Esophagus muscularis mucosa (tissue), 4 donors: ENCODE results near the gene STUM. TPM values are rescaled to one million over a fixed set of nuclear protein-coding genes. Genes with fewer than 3 reads are reported as not detected.

ENCODE experiments used
- DNase-seq: peaks from one replicate; pipeline ENCODE4 v3.0.0-alpha.2; 2017; ENCODE audit errors: extremely low spot score
- H3K27ac ChIP-seq, 4 donors: fragments of 200-600 bp; sonication (generic); replicated peaks in 1 of 4; 1 replicate in 3 of 4; 2 replicates in 1 of 4; pipeline ENCODE4 v1.5.1; 2016 to 2019; ENCODE audit warnings: mild to moderate bottlenecking in 1 of 4
- H3K27me3 ChIP-seq, 4 donors: fragments of 200-600 bp; sonication (generic); one replicate each; pipeline versions ENCODE4 v1.5.1 to v1.6.0; 2016 to 2019
- H3K36me3 ChIP-seq, 4 donors: fragments of 200-600 bp; sonication (generic); one replicate each; pipeline ENCODE4 v1.5.1; 2016 to 2019
- H3K4me1 ChIP-seq, 4 donors: fragments of 200-600 bp; sonication (generic); one replicate each; pipeline ENCODE4 v1.5.1; 2016 to 2019
- H3K4me3 ChIP-seq, 4 donors: fragments of 200-600 bp; sonication (generic); 1 replicate in 2 of 4; 2 replicates in 2 of 4; pipeline ENCODE4 v1.5.1; 2016 to 2019; ENCODE audit warnings: mild to moderate bottlenecking in 4 of 4, moderate library complexity in 1 of 4
- H3K9me3 ChIP-seq, 4 donors: fragments of 200-600 bp; sonication (generic); 1 replicate in 3 of 4; 2 replicates in 1 of 4; pipeline ENCODE4 v1.5.1; 2016 to 2019
- EP300 ChIP-seq: sonication (generic); formaldehyde crosslinking; IDR thresholded peaks from one replicate; pipeline ENCODE4 v1.6.1; 2017; ENCODE audit warnings: antibody characterized with exemption
- POLR2A ChIP-seq: fragments of 450-650 bp; IDR thresholded peaks from one replicate; pipeline ENCODE4 v1.6.1; 2017; ENCODE audit warnings: antibody characterized with exemption, moderate library complexity, mild to moderate bottlenecking, low read depth
- POLR2AphosphoS5 ChIP-seq, 2 donors: sonication (generic); formaldehyde crosslinking; IDR thresholded peaks; one replicate each; pipeline ENCODE4 v1.6.1; 2017; ENCODE audit warnings: antibody characterized with exemption in 2 of 2
- WGBS: methylation state at CpG from one replicate; pipeline ENCODE4 v1.1.5; 2018; 5-methylcytosine and 5-hydroxymethylcytosine counted together
- intact Hi-C: fragments of 100-400 bp; cut with DNase I; formaldehyde crosslinking; loops from one replicate; pipeline ENCODE4 v1.15.1; 2023
- total RNA-seq, 4 donors: library from RNA; depleted of rRNA; stranded (reverse); fragments of >200 nt; gene quantifications; one replicate each; pipeline versions ENCODE4 v1.1.0 to v1.2.1, GENCODE V29; 2016
- TF ChIP-seq, protein P1 (sequence below), 3 experiments: fragments of 200-600 bp in 2 of 3; fragments of 450-650 bp in 1 of 3; sonication (generic) in 2 of 3; IDR thresholded peaks; one replicate each; pipeline ENCODE4 v1.5.1; 2017 to 2019; ENCODE audit warnings: antibody characterized with exemption in 3 of 3, mild to moderate bottlenecking in 2 of 3, moderate library complexity in 1 of 3

Gene STUM
- total RNA-seq, 4 donors from 2014 or later, result 3.1 to 7.6 (median 6.3) TPM

DNA sequence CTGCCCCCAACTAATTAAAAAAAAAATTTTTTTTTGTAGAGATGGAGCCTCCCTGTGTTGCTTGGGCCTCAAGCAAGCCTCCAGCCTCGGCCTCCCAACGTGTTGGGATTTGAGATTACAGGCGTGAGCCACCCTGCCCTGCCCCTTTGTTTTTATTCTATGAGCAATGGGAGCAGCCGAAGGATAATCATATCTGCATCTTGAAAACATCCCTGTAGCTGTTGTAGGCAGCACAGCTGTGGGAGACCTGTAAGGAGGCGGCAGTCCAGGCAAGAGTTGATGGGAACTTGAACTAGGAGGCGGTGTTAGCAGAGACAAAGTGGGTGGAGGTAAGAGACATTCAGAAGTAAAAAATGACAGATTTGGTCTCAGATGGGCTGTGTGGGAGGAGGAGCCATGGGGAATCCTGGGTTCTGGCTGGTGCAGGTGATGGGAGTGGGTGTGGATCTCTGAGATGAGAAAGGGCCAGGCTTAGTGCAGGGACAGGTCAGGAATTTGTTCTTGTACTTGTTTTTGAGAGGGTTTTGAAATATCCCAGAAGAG lies 31.3 kb downstream of the STUM start:
- no peak for DNase-seq
- intact Hi-C loops, result no loop called here
- Histone ChIP-seq H3K27ac (no peak overlapping the region), H3K4me1 (peaks cover 4 to 30% (median 23%) of the 10 kb centered on the region in 4 donors), H3K27me3 (no peaks in the 10 kb centered on the region), H3K36me3 (no peaks in the 10 kb centered on the region), H3K4me3 (no peak overlapping the region), H3K9me3 (no peaks in the 10 kb centered on the region)
- TF ChIP-seq POLR2A, result no peak
- TF ChIP-seq, protein P1, sequence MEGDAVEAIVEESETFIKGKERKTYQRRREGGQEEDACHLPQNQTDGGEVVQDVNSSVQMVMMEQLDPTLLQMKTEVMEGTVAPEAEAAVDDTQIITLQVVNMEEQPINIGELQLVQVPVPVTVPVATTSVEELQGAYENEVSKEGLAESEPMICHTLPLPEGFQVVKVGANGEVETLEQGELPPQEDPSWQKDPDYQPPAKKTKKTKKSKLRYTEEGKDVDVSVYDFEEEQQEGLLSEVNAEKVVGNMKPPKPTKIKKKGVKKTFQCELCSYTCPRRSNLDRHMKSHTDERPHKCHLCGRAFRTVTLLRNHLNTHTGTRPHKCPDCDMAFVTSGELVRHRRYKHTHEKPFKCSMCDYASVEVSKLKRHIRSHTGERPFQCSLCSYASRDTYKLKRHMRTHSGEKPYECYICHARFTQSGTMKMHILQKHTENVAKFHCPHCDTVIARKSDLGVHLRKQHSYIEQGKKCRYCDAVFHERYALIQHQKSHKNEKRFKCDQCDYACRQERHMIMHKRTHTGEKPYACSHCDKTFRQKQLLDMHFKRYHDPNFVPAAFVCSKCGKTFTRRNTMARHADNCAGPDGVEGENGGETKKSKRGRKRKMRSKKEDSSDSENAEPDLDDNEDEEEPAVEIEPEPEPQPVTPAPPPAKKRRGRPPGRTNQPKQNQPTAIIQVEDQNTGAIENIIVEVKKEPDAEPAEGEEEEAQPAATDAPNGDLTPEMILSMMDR (IDR thresholded peaks at IDR 0.05), result no peak
- no peak for TF ChIP-seq POLR2AphosphoS5 (IDR thresholded peaks at IDR 0.05)
- no peak for TF ChIP-seq EP300
- WGBS, result 90% methylated on average over 6 of the region's 6 CpGs

- Histone ChIP-seq H3K36me3 (no peaks in the 10 kb centered on the region), H3K27me3 (no peaks in the 10 kb centered on the region), H3K27ac (peak overlapping the region in 1 of 4 donors; percentile 63), H3K4me3 (no peak overlapping the region), H3K4me1 (peaks cover 0 to 21% (median 14%) of the 10 kb centered on the region in 4 donors), H3K9me3 (no peaks in the 10 kb centered on the region)
- intact Hi-C loops, result no loop called here
- TF ChIP-seq POLR2AphosphoS5 (IDR thresholded peaks at IDR 0.05) (no peak), EP300 (no peak), POLR2A (no peak)
- TF ChIP-seq, protein P1 (IDR thresholded peaks at IDR 0.05), result no peak
- no peak for DNase-seq
- 71% methylated on average over 6 of the region's 6 CpGs for WGBS
Observed at GRCh38 chr1:226580625-226581270, 32.2 kb downstream of the STUM start.

DNA sequence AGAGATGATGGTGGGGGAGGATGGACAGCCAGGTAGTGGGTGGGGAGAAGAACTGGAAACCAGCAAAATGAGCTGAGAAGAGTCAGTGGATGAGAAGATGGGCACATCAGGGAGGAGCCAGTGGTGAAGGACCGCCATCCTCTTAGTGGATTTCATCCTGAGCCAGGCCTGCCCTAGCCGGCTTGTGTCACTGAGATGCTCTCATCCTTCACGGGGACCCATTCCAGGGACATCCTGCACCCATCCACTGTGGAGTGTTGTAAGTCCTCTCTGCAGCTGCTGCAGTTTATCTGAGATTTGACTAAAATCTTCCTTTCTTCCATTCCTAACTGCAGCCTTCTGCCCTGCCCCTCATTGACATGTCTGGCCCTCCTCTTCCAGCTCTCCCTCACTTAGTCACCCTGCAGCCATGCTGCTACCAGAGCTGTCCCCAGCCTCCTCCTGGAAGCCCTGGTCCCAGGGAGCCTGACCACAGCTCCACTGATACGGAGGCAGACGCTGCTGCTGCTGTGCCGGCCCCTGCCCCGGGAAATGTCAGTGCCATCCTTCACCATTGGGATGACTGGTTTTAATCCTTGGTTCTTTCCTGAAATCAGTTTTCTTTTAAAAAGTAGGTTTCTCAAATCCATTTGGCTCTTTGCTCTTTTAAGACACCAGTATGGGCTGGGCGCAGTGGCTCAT lies 33.2 kb downstream of the STUM start:
- Histone ChIP-seq H3K4me3 (no peak overlapping the region), H3K9me3 (no peaks in the 10 kb centered on the region), H3K36me3 (no peaks in the 10 kb centered on the region), H3K27me3 (no peaks in the 10 kb centered on the region), H3K27ac (peak overlapping the region in 2 of 4 donors; percentile 14 to 63), H3K4me1 (peaks cover 0 to 10% (median 4%) of the 10 kb centered on the region in 4 donors)
- intact Hi-C loops, result no loop called here
- no peak for DNase-seq
- WGBS, result 83% methylated on average over 8 of the region's 8 CpGs
- TF ChIP-seq, protein P1 (IDR thresholded peaks at IDR 0.05), result no peak
- TF ChIP-seq EP300, result no peak
- no peak for TF ChIP-seq POLR2AphosphoS5 (IDR thresholded peaks at IDR 0.05)
- no peak for TF ChIP-seq POLR2A

- intact Hi-C loops, result no loop called here
- no peak for DNase-seq
- H3K4me3 ChIP-seq, result no peak overlapping the region
- H3K27ac ChIP-seq, result peak overlapping the region in 1 of 4 donors; percentile 14
- WGBS, result 89% methylated on average over 3 of the region's 3 CpGs
- TF ChIP-seq, protein P1 (IDR thresholded peaks at IDR 0.05), result no peak
- TF ChIP-seq POLR2AphosphoS5 (IDR thresholded peaks at IDR 0.05) (no peak), EP300 (no peak), POLR2A (no peak)
- H3K9me3 ChIP-seq, result no peaks in the 10 kb centered on the region
- H3K27me3 ChIP-seq, result no peaks in the 10 kb centered on the region
- H3K36me3 ChIP-seq, result no peaks in the 10 kb centered on the region
- H3K4me1 ChIP-seq, result peaks cover 0 to 4% (median 2%) of the 10 kb centered on the region in 4 donors
Observed at GRCh38 chr1:226582966-226583365, 34.4 kb downstream of the STUM start.
